ENCODE results near the gene ZFX.

The ZFX gene

DNA sequence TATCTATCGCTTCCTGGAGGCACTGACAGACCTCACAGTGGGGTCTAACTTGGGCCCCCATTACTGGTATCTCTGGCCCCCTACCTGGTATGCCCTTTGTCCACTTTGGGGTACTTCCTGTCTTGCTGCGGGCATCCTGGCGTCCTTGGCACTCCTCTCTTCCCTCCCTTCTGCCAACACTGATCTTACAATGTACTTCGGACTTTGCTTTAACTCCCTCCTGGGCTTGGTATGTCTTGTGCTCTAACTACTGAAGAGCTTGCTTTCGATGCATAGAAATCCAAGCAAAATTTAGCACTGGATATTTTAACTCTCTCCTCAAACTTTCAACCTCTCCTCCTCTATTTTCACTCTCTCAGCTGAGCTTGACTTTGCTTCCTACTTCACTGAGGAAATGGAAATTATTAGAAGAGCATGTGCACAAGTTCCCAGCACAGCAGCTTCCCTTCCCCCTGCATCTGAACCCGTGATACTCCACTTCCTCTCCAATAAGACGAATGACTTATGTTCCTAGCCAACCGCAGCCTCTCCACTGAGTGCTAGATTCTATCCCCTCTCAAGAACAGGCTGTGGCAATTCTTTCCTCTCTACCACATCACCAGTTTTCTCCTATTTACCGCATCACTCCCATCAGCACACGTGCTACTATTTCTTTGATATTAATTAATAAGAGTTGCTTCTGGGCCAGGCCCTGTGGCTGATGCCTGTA is 111.5 kb downstream of the ZFX start:
- no peaks in the 10 kb centered on the region for H3K27me3 Mint-ChIP-seq
- DNase-seq (ENCODE audit: low spot score in 2 of 2) = no peak
- ATAC-seq (replicated peaks; ENCODE audit: extremely low read depth, poor library complexity, severe bottlenecking) = no peak
- no peaks in the 10 kb centered on the region for H3K4me1 Mint-ChIP-seq
- H3K27ac Mint-ChIP-seq (ENCODE audit: low read depth) = peak overlapping the region; percentile 14
- H3K9me3 Mint-ChIP-seq = no peaks in the 10 kb centered on the region
- no peaks in the 10 kb centered on the region for H3K36me3 Mint-ChIP-seq (ENCODE audit: insufficient read depth)
- no peak overlapping the region for H3K4me3 Mint-ChIP-seq

DNA sequence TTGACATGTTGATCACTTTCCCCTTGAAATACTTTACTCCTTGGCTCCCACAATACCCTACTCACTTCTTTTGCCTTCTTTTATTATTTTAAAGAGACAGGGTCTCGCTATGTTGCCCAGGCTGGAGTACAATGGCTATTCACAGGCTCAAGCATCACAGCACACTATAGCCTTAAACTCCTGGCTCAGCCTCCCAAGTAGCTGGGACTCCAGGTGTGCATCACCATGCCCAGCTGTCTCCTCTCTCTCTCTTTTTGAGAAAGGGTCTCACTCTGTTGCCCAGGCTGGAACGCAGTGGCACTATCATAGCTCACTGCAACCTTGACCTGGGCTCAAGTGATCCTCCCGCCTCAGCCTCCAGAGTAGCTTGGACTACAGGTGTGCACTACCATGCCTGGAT is 112.8 kb downstream of the ZFX start:
- no peak for DNase-seq (ENCODE audit: low spot score in 2 of 2)
- H3K27me3 Mint-ChIP-seq = no peaks in the 10 kb centered on the region
- H3K36me3 Mint-ChIP-seq (ENCODE audit: insufficient read depth) = no peaks in the 10 kb centered on the region
- no peaks in the 10 kb centered on the region for H3K4me1 Mint-ChIP-seq
- H3K27ac Mint-ChIP-seq (ENCODE audit: low read depth) = no peak overlapping the region
- H3K4me3 Mint-ChIP-seq = no peak overlapping the region
- no peaks in the 10 kb centered on the region for H3K9me3 Mint-ChIP-seq
- ATAC-seq (replicated peaks; ENCODE audit: extremely low read depth, poor library complexity, severe bottlenecking) = no peak

DNA sequence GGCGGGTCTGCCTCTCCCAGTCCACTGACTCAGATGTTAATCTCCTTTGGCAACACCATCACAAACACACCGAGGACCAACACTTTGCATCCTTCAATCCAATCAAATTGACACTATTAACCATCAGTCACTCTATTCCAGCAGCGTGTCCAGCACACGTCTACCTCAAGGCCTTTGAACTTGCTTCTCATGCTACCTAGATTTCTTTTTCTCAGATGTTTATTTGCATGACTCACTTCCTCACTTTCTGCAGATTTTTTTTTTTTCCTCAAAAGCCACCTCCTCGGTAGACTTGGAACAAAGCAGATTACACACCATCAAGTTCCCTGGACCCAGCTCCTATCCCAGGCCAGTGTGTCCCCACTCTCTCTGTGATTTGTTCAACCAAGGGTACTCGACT is 114.9 kb downstream of the ZFX start:
- DNase-seq (ENCODE audit: low spot score in 2 of 2) (no peak), ATAC-seq (replicated peaks; ENCODE audit: extremely low read depth, poor library complexity, severe bottlenecking) (no peak)
- no peaks in the 10 kb centered on the region for H3K4me1 Mint-ChIP-seq
- no peak overlapping the region for H3K27ac Mint-ChIP-seq (ENCODE audit: low read depth)
- peaks cover 15% of the 10 kb centered on the region for H3K27me3 Mint-ChIP-seq
- H3K9me3 Mint-ChIP-seq = no peaks in the 10 kb centered on the region
- no peak overlapping the region for H3K4me3 Mint-ChIP-seq
- H3K36me3 Mint-ChIP-seq (ENCODE audit: insufficient read depth) = no peaks in the 10 kb centered on the region
